ENCODE measurements around the gene CR1. TPM values are rescaled to one million over a fixed set of nuclear protein-coding genes. Genes with fewer than 3 reads are reported as not detected.
"Not testable (repeated sequence)": the region's sequence is repeated elsewhere in the genome, so short reads cannot be mapped to it uniquely, and the experiment has no call there.

The CR1 gene
- polyA plus RNA-seq, 1 experiment: not detected

- POLR2A ChIA-PET; H3K9me3 ChIP-seq (ENCODE audit: control insufficient read depth, insufficient read depth, low read length); H3K27me3 ChIP-seq (ENCODE audit: control insufficient read depth, insufficient read depth, low read length); H3K4me3 ChIP-seq (ENCODE audit: low read depth, low read length); CTCF ChIA-PET; H3K27ac ChIP-seq (ENCODE audit: low read depth, low read length); DNase-seq (ENCODE audit: low read depth, low spot score): not testable (repeated sequence)
Measured at GRCh38 chr1:207525239-207525638, 29.3 kb downstream of the CR1 start.

GRCh38 chr1:207528401-207528800 lies 32.4 kb downstream of the CR1 start:
- H3K27ac ChIP-seq (ENCODE audit: low read depth, low read length); POLR2A ChIA-PET; H3K27me3 ChIP-seq (ENCODE audit: control insufficient read depth, insufficient read depth, low read length); H3K4me3 ChIP-seq (ENCODE audit: low read depth, low read length); DNase-seq (ENCODE audit: low read depth, low spot score); CTCF ChIA-PET; H3K9me3 ChIP-seq (ENCODE audit: control insufficient read depth, insufficient read depth, low read length): not testable (repeated sequence)

DNA sequence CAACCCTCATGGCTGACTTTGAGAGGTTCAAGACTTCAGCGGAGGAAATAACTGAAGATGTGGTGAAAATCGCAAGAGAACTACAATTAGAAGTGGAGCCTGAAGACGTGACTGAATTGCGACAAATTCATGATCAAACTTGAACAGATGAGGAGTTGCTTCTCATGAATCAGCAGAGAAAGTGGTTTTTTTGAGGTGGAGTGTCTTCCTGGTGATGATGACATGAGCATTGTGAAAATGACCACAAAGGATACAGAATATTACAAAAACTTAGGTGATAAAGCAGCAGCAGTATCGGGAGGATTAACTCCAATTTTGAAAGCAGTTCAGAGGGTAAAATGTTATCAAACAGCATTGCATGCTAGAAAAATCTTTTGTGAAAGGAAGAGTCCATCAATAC lies 40.3 kb downstream of the CR1 start:
- H3K27ac ChIP-seq (ENCODE audit: low read depth, low read length); H3K27me3 ChIP-seq (ENCODE audit: control insufficient read depth, insufficient read depth, low read length); POLR2A ChIA-PET; DNase-seq (ENCODE audit: low read depth, low spot score); CTCF ChIA-PET; H3K4me3 ChIP-seq (ENCODE audit: low read depth, low read length); H3K9me3 ChIP-seq (ENCODE audit: control insufficient read depth, insufficient read depth, low read length): not testable (repeated sequence)

- H3K4me3 ChIP-seq (ENCODE audit: low read depth, low read length); H3K27ac ChIP-seq (ENCODE audit: low read depth, low read length); POLR2A ChIA-PET; CTCF ChIA-PET; H3K27me3 ChIP-seq (ENCODE audit: control insufficient read depth, insufficient read depth, low read length); H3K9me3 ChIP-seq (ENCODE audit: control insufficient read depth, insufficient read depth, low read length); DNase-seq (ENCODE audit: low read depth, low spot score): not testable (repeated sequence)
Measured at GRCh38 chr1:207546677-207547357, 50.9 kb downstream of the CR1 start.

- H3K9me3 ChIP-seq (ENCODE audit: control insufficient read depth, insufficient read depth, low read length); H3K27me3 ChIP-seq (ENCODE audit: control insufficient read depth, insufficient read depth, low read length); CTCF ChIA-PET; DNase-seq (ENCODE audit: low read depth, low spot score); H3K4me3 ChIP-seq (ENCODE audit: low read depth, low read length); POLR2A ChIA-PET; H3K27ac ChIP-seq (ENCODE audit: low read depth, low read length): not testable (repeated sequence)
Measured at GRCh38 chr1:207554823-207555222, 58.9 kb downstream of the CR1 start.

DNA sequence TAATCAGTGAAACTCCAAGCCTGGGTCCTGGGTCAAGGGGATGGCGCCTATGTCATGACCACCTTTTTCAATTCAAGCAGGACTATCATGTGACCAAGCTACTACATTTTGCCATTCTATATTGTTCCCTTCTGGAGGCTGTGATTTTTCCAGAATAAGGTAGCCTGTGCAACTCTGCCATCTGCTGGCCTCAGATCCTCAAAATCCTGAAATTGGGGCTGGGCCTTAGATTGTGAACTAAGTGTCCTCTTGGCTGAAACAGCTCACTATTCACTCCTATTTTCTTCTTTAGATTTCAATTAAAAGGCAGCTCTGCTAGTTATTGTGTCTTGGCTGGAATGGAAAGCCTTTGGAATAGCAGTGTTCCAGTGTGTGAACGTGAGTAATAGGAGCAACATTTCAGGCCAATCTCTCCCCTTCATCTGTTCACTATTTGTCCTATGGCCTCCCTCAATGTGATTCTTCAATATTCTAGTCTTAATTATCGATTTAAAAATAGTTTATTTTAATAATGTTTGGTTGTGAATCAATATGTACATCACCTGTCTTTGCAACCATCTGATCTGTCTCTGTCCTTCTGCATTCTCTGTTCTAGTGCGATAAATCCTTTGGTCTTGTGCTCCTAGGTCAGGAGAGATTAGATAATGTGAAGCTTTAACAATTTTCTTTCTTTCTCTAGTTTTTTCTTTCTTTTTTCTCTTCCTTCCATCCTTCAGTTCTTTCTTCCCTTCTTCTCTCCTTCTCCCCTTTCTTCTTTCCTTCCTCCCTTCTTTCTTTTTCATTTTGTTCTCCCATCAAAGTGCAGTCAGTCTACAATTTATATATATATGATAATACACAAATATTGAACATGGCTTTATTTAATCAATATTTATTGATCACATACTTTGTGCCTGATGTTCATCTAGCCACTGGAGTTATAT lies 69.8 kb downstream of the CR1 start:
- H3K4me3 ChIP-seq (ENCODE audit: low read depth, low read length): no peak overlapping the region
- no peak overlapping the region for H3K27ac ChIP-seq (ENCODE audit: low read depth, low read length)
- DNase-seq (ENCODE audit: low read depth, low spot score): no peak
- no peaks in the 10 kb centered on the region for H3K27me3 ChIP-seq (ENCODE audit: control insufficient read depth, insufficient read depth, low read length)
- TF ChIP-seq, protein P1, sequence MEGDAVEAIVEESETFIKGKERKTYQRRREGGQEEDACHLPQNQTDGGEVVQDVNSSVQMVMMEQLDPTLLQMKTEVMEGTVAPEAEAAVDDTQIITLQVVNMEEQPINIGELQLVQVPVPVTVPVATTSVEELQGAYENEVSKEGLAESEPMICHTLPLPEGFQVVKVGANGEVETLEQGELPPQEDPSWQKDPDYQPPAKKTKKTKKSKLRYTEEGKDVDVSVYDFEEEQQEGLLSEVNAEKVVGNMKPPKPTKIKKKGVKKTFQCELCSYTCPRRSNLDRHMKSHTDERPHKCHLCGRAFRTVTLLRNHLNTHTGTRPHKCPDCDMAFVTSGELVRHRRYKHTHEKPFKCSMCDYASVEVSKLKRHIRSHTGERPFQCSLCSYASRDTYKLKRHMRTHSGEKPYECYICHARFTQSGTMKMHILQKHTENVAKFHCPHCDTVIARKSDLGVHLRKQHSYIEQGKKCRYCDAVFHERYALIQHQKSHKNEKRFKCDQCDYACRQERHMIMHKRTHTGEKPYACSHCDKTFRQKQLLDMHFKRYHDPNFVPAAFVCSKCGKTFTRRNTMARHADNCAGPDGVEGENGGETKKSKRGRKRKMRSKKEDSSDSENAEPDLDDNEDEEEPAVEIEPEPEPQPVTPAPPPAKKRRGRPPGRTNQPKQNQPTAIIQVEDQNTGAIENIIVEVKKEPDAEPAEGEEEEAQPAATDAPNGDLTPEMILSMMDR (IDR thresholded peaks at IDR 0.05; ENCODE audit: low read depth, low read length): peak; percentile 24
- ChIA-PET CTCF (no interaction called here), POLR2A (no interaction called here)
- no peaks in the 10 kb centered on the region for H3K9me3 ChIP-seq (ENCODE audit: control insufficient read depth, insufficient read depth, low read length)

- H3K4me3 ChIP-seq (ENCODE audit: low read depth, low read length); H3K9me3 ChIP-seq (ENCODE audit: control insufficient read depth, insufficient read depth, low read length); CTCF ChIA-PET; H3K27ac ChIP-seq (ENCODE audit: low read depth, low read length); POLR2A ChIA-PET; H3K27me3 ChIP-seq (ENCODE audit: control insufficient read depth, insufficient read depth, low read length); DNase-seq (ENCODE audit: low read depth, low spot score): not testable (repeated sequence)
Measured at GRCh38 chr1:207571926-207572325, 76.0 kb downstream of the CR1 start.

DNA sequence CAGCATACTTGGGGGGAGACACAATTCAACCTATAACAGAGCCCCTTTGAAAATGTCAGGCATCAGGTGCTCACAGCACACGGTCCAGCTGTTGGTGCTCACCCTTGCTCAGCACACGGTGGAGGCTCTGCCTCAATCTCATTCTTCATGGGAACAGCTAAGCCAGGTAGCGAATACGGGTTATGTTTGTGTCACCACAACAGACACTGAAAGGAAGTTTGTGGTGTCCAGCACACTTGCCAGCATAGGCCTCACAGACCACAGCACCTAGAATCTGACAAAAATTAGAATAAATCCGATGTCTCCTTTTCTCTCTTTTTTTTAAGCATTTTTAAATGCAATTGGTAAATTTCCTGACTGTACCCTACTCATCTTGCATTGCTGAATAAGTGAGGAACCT lies 77.1 kb downstream of the CR1 start:
- H3K27ac ChIP-seq (ENCODE audit: low read depth, low read length); DNase-seq (ENCODE audit: low read depth, low spot score); POLR2A ChIA-PET; H3K4me3 ChIP-seq (ENCODE audit: low read depth, low read length); H3K27me3 ChIP-seq (ENCODE audit: control insufficient read depth, insufficient read depth, low read length); CTCF ChIA-PET; H3K9me3 ChIP-seq (ENCODE audit: control insufficient read depth, insufficient read depth, low read length): not testable (repeated sequence)

GRCh38 chr1:207575381-207575780 lies 79.4 kb downstream of the CR1 start:
- H3K27ac ChIP-seq (ENCODE audit: low read depth, low read length); DNase-seq (ENCODE audit: low read depth, low spot score); H3K4me3 ChIP-seq (ENCODE audit: low read depth, low read length); CTCF ChIA-PET; H3K27me3 ChIP-seq (ENCODE audit: control insufficient read depth, insufficient read depth, low read length); H3K9me3 ChIP-seq (ENCODE audit: control insufficient read depth, insufficient read depth, low read length); POLR2A ChIA-PET: not testable (repeated sequence)

Measured in AG04450 (cell line).